GM13977 (cell line): Measurements from ENCODE around the gene GALNTL6.

Experiments
- DNase-seq: peaks from one replicate; pipeline ENCODE4 v3.0.0; 2012; ENCODE audit warnings: low spot score
- CTCF ChIP-seq: IDR thresholded peaks from 2 replicates; pipeline ENCODE4 v1.5.1; 2012; ENCODE audit warnings: mild to moderate bottlenecking, control low read depth; ENCODE audit not compliant: insufficient read depth; ENCODE audit errors: extremely low read depth, missing control alignments
- in situ Hi-C: fragments of 300-500 bp; cut with MboI; formaldehyde crosslinking; loops from one replicate; pipeline ENCODE4 v1.12.0; 2022; ENCODE audit warnings: low sequenced_read_pairs, low pct_unique_long_range_greater_than_20kb, mixed read lengths, inconsistent platforms; ENCODE audit not compliant: unreplicated experiment

GALNTL6 gene

GRCh38 chr4:172838111-172838510 lies 1024.9 kb downstream of the GALNTL6 start:
- in situ Hi-C loops = loop anchor here (25.0 kb wide), 1 partner anchor 1001 kb away; no protein-coding TSS in a partner anchor
- DNase-seq = no peak
- no peak for TF ChIP-seq CTCF

- no peak for DNase-seq
- in situ Hi-C loops = loop anchor here (25.0 kb wide), 1 partner anchor 1002 kb away; no protein-coding TSS in a partner anchor
- no peak for TF ChIP-seq CTCF
These were observed 1025.7 kb downstream of the GALNTL6 start for GRCh38 chr4:172838943-172839342.

- no peak for TF ChIP-seq CTCF
- in situ Hi-C loops = loop anchor here (25.0 kb wide), 1 partner anchor 1005 kb away; no protein-coding TSS in a partner anchor
- DNase-seq = no peak
These were observed 1029.6 kb downstream of the GALNTL6 start for GRCh38 chr4:172842779-172843178.

- no peak for TF ChIP-seq CTCF
- in situ Hi-C loops = loop anchor here (25.0 kb wide), 1 partner anchor 1006 kb away; no protein-coding TSS in a partner anchor
- no peak for DNase-seq
These were observed 1030.0 kb downstream of the GALNTL6 start for GRCh38 chr4:172843192-172843591.

GRCh38 chr4:172844556-172844955 lies 1031.4 kb downstream of the GALNTL6 start:
- DNase-seq = no peak
- no peak for TF ChIP-seq CTCF
- in situ Hi-C loops = loop anchor here (25.0 kb wide), 1 partner anchor 1007 kb away; no protein-coding TSS in a partner anchor

- no peak for TF ChIP-seq CTCF
- in situ Hi-C loops = loop anchor here (25.0 kb wide), 1 partner anchor 1008 kb away; no protein-coding TSS in a partner anchor
- DNase-seq = no peak
These were observed 1032.1 kb downstream of the GALNTL6 start for GRCh38 chr4:172845281-172845680.
